H1 (cell line): Measurements from ENCODE around the gene TCFL5. TPM values are rescaled to one million over a fixed set of nuclear protein-coding genes. Genes with fewer than 3 reads are reported as not detected.
A peak's percentile ranks its signal among the peaks of the same experiment; 100 is the strongest.

ENCODE experiments used
- CBX8 ChIP-seq: fragments of 300-800, 300-1000 bp; sonication (generic); IDR thresholded peaks from 2 replicates; pipeline ENCODE4 v1.7.1; 2016; ENCODE audit warnings: low read depth, low read length, borderline replicate concordance
- CTBP2 ChIP-seq: IDR thresholded peaks from 2 replicates; pipeline ENCODE4 v1.7.0; 2011; ENCODE audit warnings: borderline replicate concordance, mild to moderate bottlenecking, moderate library complexity, mixed read lengths, low read length; ENCODE audit not compliant: insufficient read depth, insufficient read length
- EZH2 ChIP-seq: fragments of 200-600 bp; sonication (generic); IDR thresholded peaks from 2 replicates; pipeline ENCODE4 v1.7.1; 2012; ENCODE audit warnings: low read depth, mild to moderate bottlenecking, moderate library complexity, low read length, inconsistent platforms; ENCODE audit not compliant: severe bottlenecking
- GABPA ChIP-seq: IDR thresholded peaks from 2 replicates; pipeline ENCODE4 v1.6.1; 2011; ENCODE audit warnings: mild to moderate bottlenecking, low read length, moderate library complexity, borderline replicate concordance; ENCODE audit not compliant: insufficient read depth
- GTF2F1 ChIP-seq: IDR thresholded peaks from 2 replicates; pipeline ENCODE4 v1.6.1; 2012; ENCODE audit warnings: low read depth, low read length, improper control_type of control experiment, borderline replicate concordance
- KDM1A ChIP-seq: fragments of 200-600, 300-600 bp; sonication (generic); IDR thresholded peaks from 2 replicates; pipeline ENCODE4 v1.7.1; 2016; ENCODE audit warnings: mild to moderate bottlenecking, low read length, borderline replicate concordance
- NANOG ChIP-seq: IDR thresholded peaks from 2 replicates; pipeline ENCODE4 v1.6.1; 2011; ENCODE audit warnings: low read length, low read depth, mild to moderate bottlenecking, inconsistent platforms; ENCODE audit not compliant: insufficient read depth, poor library complexity, severe bottlenecking
- NRF1 ChIP-seq: IDR thresholded peaks from 2 replicates; pipeline ENCODE4 v1.6.1; 2011; ENCODE audit warnings: mild to moderate bottlenecking, low read depth, low read length, improper control_type of control experiment
- PHF8 ChIP-seq: fragments of 200-600 bp; sonication (generic); conservative IDR thresholded peaks from 2 replicates; pipeline ENCODE4 v1.7.1; 2012; ENCODE audit warnings: low read depth, mild to moderate bottlenecking, inconsistent platforms, low read length, moderate library complexity
- POLR2A ChIP-seq, 2 experiments: IDR thresholded peaks; 1 replicate in 1 of 2; 2 replicates in 1 of 2; pipeline ENCODE4 v1.6.1; 2011; ENCODE audit warnings: low read depth in 2 of 2, low read length in 2 of 2, mild to moderate bottlenecking in 2 of 2; ENCODE audit errors: control extremely low read depth in 1 of 2
- POLR2AphosphoS5 ChIP-seq: IDR thresholded peaks from 2 replicates; pipeline ENCODE4 v1.6.1; 2011; ENCODE audit warnings: low read depth, low read length
- RBBP5 ChIP-seq: IDR thresholded peaks from 2 replicates; pipeline ENCODE4 v1.7.1; 2012; ENCODE audit warnings: low read depth, mild to moderate bottlenecking, inconsistent platforms, low read length, moderate library complexity, borderline replicate concordance
- RFX5 ChIP-seq: IDR thresholded peaks from 2 replicates; pipeline ENCODE4 v1.6.1; 2011; ENCODE audit warnings: low read depth, low read length, improper control_type of control experiment, borderline replicate concordance
- RNF2 ChIP-seq: fragments of 200-900, 300-1000 bp; sonication (generic); IDR thresholded peaks from 2 replicates; pipeline ENCODE4 v1.7.1; 2016; ENCODE audit warnings: borderline replicate concordance, low read depth, mild to moderate bottlenecking, antibody characterized with exemption, low read length; ENCODE audit not compliant: poor library complexity, severe bottlenecking; ENCODE audit errors: missing control alignments
- SAP30 ChIP-seq: fragments of 300-600 bp; sonication (generic); IDR thresholded peaks from 2 replicates; pipeline ENCODE4 v1.7.1; 2012; ENCODE audit warnings: low read length, moderate library complexity, mild to moderate bottlenecking, inconsistent platforms; ENCODE audit not compliant: insufficient read depth, insufficient replicate concordance
- SP4 ChIP-seq: IDR thresholded peaks from 2 replicates; pipeline ENCODE4 v1.6.1; 2012; ENCODE audit warnings: low read length, inconsistent platforms
- SUZ12 ChIP-seq: fragments of 200-600 bp; sonication (generic); IDR thresholded peaks from 2 replicates; pipeline ENCODE4 v1.6.1; 2012; ENCODE audit warnings: mild to moderate bottlenecking, inconsistent platforms, low read length, moderate library complexity, mixed read lengths
- TAF1 ChIP-seq: IDR thresholded peaks from 2 replicates; pipeline ENCODE4 v1.6.1; 2011; ENCODE audit warnings: mild to moderate bottlenecking, low read depth, low read length
- TAF7 ChIP-seq: optimal IDR thresholded peaks from 2 replicates; pipeline ENCODE3; 2011; ENCODE audit warnings: low read depth, mild to moderate bottlenecking, inconsistent platforms, low read length, moderate library complexity, borderline replicate concordance
- TCF12 ChIP-seq: IDR thresholded peaks from 2 replicates; pipeline ENCODE4 v1.6.1; 2011; ENCODE audit warnings: low read depth, mild to moderate bottlenecking, low read length
- ZNF274 ChIP-seq: IDR thresholded peaks from 2 replicates; pipeline ENCODE4 v1.7.0; 2012; ENCODE audit warnings: low read length, borderline replicate concordance; ENCODE audit errors: extremely low read depth
- polyA plus RNA-seq, 7 experiments: library from polyadenylated mRNA; depleted of rRNA in 3 of 7; stranded (reverse) in 5 of 7; unstranded in 2 of 7; fragments of >200 nt in 5 of 7; fragments of 200-250 nt in 2 of 7; gene quantifications; 1 replicate in 5 of 7; 2 replicates in 1 of 7; 4 replicates in 1 of 7; pipeline versions ENCODE4 v1.2.1 to v1.2.3, GENCODE V29; 2011 to 2013; ENCODE audit warnings: missing spikeins in 2 of 7, mixed read lengths in 2 of 7
- total RNA-seq: library from RNA; stranded (reverse); fragmentation: NEBNext Ultra II Directional; extraction: Animal tissue kit (Norgen Biotek cat#: 25700); gene quantifications from 2 replicates; pipeline ENCODE4 v1.2.1, GENCODE V29; 2021
- TF ChIP-seq, protein P1 (sequence below): IDR thresholded peaks from 2 replicates; pipeline ENCODE4 v1.6.1; 2011; ENCODE audit warnings: low read depth, mild to moderate bottlenecking, low read length; ENCODE audit not compliant: insufficient read depth

Gene TCFL5
- total and polyA plus RNA-seq, 2 of the 8 experiments (the other 6 are each of a cell fraction or from before 2014, with no cell fraction given), result 6.2 to 15.0 TPM

DNA sequence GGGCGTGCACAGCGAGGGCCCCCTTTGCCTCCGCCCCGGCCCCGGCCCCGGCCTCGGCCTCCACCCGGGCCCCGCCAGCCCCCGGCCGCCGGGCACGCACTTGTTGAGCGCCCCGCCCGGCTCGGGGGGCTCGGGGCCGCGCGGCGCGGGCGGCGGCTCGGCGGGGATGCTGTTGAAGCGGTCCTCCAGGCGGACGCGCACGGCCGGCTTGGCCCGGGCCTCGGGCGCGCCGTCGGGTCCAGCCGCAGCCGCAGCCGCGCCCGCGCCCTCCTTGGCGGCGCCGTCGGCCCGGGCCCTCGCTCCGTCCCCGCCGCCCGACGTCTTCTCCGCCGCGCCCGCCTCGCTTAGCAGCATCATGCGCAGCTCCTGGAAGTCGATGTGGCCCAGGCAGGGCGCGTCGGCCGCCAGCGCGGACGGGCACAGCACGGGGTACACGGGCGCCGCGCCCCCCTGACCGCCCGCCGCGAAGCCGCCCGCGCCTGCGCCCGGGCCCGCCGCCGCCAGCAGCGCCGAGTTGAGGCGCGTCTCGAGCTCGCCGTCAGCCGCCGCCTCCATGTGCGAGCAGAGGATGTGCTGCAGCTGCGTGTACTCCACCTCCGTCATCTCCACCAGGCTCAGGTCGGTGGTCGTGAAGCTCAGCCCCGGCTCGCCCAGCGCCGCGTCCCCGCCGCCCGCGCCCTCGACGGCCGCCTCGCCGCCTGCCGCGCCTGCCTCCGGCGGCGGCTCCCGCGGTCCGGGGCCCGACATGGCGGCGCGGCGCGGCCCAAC lies 514 bp downstream of the TCFL5 start (continued):
- no peak for TF ChIP-seq TAF7
- TF ChIP-seq SUZ12, result no peak
- TF ChIP-seq, protein P1, sequence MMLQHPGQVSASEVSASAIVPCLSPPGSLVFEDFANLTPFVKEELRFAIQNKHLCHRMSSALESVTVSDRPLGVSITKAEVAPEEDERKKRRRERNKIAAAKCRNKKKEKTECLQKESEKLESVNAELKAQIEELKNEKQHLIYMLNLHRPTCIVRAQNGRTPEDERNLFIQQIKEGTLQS, result no peak
- no peak for TF ChIP-seq RFX5
- TF ChIP-seq NRF1, result peak; percentile 28; the same call in 1 of the 2 replicates
- TF ChIP-seq SP4, result no peak
- TF ChIP-seq RNF2, result no peak
- TF ChIP-seq TAF1, result peak; percentile 42; the same call in 1 of the 2 replicates
- TF ChIP-seq ZNF274, result no peak
- no peak for TF ChIP-seq KDM1A
- TF ChIP-seq GABPA, result no peak
- no peak for TF ChIP-seq GTF2F1
- no peak for TF ChIP-seq CBX8
- no peak for TF ChIP-seq TCF12
- TF ChIP-seq SAP30, result no peak
- peak; percentile 53; the same call in 1 of the 2 replicates for TF ChIP-seq POLR2AphosphoS5
- TF ChIP-seq POLR2A (IDR thresholded peaks at IDR 0.05; ENCODE audit: control extremely low read depth in 1 of 2, low read depth in 2 of 2, low read length in 2 of 2), result no peak
- no peak for TF ChIP-seq EZH2
- no peak for TF ChIP-seq RBBP5
- TF ChIP-seq NANOG, result no peak
- peak; percentile 42; the same call in 1 of the 2 replicates for TF ChIP-seq PHF8
- no peak for TF ChIP-seq CTBP2
